Measurements from ENCODE around the gene EML6. TPM values are rescaled to one million over a fixed set of nuclear protein-coding genes. Genes with fewer than 3 reads are reported as not detected.

Gene EML6
- total and polyA plus RNA-seq, 2 of the 8 experiments (the other 6 are each of a cell fraction or from before 2014, with no cell fraction given): 1.2 to 1.6 TPM

GRCh38 chr2:54904836-54905235, 181.4 kb downstream of the EML6 start:
- Histone ChIP-seq H2BK5ac (ENCODE audit: low read depth, low read length) (no peak overlapping the region), H3K4ac (replicated peaks; ENCODE audit: insufficient read length, low read depth, low read length) (no peak overlapping the region), H3K4me2 (ENCODE audit: insufficient read depth in 1 of 2, low read depth in 2 of 2, low read length in 2 of 2) (no peak overlapping the region), H3K79me2 (ENCODE audit: control insufficient read depth in 1 of 2, insufficient read depth in 2 of 2, low read length in 2 of 2) (no peaks in the 10 kb centered on the region), H3K23ac (ENCODE audit: insufficient read length) (no peak overlapping the region), H2AFZ (ENCODE audit: low read length) (no peak overlapping the region), H3K27me3 (replicated peaks in 1 of 4; ENCODE audit: control insufficient read depth in 3 of 4, extremely low read depth in 1 of 4, insufficient read depth in 3 of 4, low read length in 3 of 4) (no peaks in the 10 kb centered on the region), H3K14ac (ENCODE audit: insufficient read length) (no peak overlapping the region), H3K36me3 (ENCODE audit: control insufficient read depth in 2 of 4, insufficient read depth in 4 of 4, low read length in 3 of 4) (no peaks in the 10 kb centered on the region), H3K79me1 (ENCODE audit: low read depth, low read length) (no peaks in the 10 kb centered on the region), H2BK15ac (ENCODE audit: low read length) (no peak overlapping the region), H3K4me3 (ENCODE audit: extremely low read depth in 1 of 4, insufficient read depth in 2 of 4, low read depth in 3 of 4, low read length in 4 of 4) (no peak overlapping the region), H3K56ac (replicated peaks; ENCODE audit: insufficient read length, low read depth, low read length) (no peak overlapping the region), H4K5ac (ENCODE audit: insufficient read length, low read depth, low read length) (no peak overlapping the region), H2AK5ac (ENCODE audit: low read depth, low read length) (no peak overlapping the region), H3K27ac (ENCODE audit: low read depth, low read length) (no peak overlapping the region), H3K4me1 (replicated peaks in 1 of 4; ENCODE audit: control insufficient read depth in 3 of 4, insufficient read depth in 4 of 4, low read length in 3 of 4) (no peaks in the 10 kb centered on the region), H2BK12ac (ENCODE audit: low read depth, low read length) (no peak overlapping the region), H3K9me3 (ENCODE audit: insufficient read depth in 2 of 2, low read depth in 1 of 2, low read length in 1 of 2) (no peaks in the 10 kb centered on the region), H3K23me2 (ENCODE audit: low read depth, low read length) (no peaks in the 10 kb centered on the region), H2BK20ac (ENCODE audit: low read length) (no peak overlapping the region), H2BK120ac (replicated peaks; ENCODE audit: low read depth, low read length) (no peak overlapping the region), H3K18ac (ENCODE audit: extremely low read depth, low read length) (no peak overlapping the region), H4K8ac (ENCODE audit: extremely low read depth, insufficient read depth, low read length) (no peak overlapping the region), H3K9ac (replicated peaks in 1 of 4; ENCODE audit: extremely low read depth in 1 of 4, low read depth in 3 of 4, low read length in 3 of 4) (no peak overlapping the region), H4K91ac (replicated peaks; ENCODE audit: insufficient read length, low read length) (no peak overlapping the region), H4K20me1 (replicated peaks in 1 of 2; ENCODE audit: control insufficient read depth in 1 of 2, insufficient read depth in 2 of 2, low read length in 2 of 2) (no peaks in the 10 kb centered on the region)
- DNase-seq (ENCODE audit: low read depth in 1 of 2, low spot score in 2 of 2): no peak
- WGBS, 2 experiments (ENCODE audit: extremely low coverage in 1 of 2, insufficient coverage in 1 of 2, insufficient read length in 1 of 2, insufficient replicate concordance in 2 of 2, low coverage in 1 of 2, low lambda C conversion rate in 2 of 2, missing lambda C conversion rate in 1 of 2): 94% methylated on average over 5 of the region's 5 CpGs; no CpG with 5 or more reads in 1 of the 2 experiments
- ChIA-PET CTCF (ENCODE audit: partially characterized antibody) (interaction anchor here (0.6 to 0.7 kb wide), 4 partner anchors 23 to 1106 kb away, joined by 3 to 4 read pairs (median 4); no protein-coding TSS in a partner anchor), POLR2A (ENCODE audit: partially characterized antibody) (no interaction called here)
- no peak for FAIRE-seq
- TF ChIP-seq CHD2 (IDR thresholded peaks at IDR 0.05; ENCODE audit: low read length): no peak
